ENCODE measurements around the gene DNAJB12.

The DNAJB12 gene

DNA sequence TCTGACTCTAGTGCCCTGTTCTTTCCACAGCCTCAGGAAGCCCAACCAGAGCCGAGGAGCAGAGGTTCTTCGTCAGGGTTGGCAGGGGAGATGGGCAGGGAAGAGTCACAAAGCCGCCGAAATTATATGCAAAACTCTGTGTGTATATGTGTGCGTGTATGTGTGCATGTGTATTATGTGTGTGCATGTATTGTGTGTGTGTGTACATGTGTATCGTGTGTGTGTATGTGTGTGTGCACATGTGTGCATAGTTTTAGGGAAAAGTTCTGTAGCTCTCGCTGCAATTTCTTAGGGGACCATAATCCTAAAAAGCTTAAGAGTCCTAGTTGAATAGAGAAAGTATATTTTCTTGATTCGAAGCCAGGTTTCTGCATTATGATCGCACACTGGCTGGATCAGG, 17.0 kb downstream of the DNAJB12 start:
- no peaks in the 10 kb centered on the region for H3K9me3 ChIP-seq (replicated peaks; ENCODE audit: insufficient read depth, low read length)
- no peak overlapping the region for H2AFZ ChIP-seq (ENCODE audit: low read length)
- H3K4me1 ChIP-seq (ENCODE audit: low read length): peaks cover 35% of the 10 kb centered on the region
- no peak overlapping the region for H3K9ac ChIP-seq (ENCODE audit: low read length)
- no peak overlapping the region for H3K4me2 ChIP-seq (ENCODE audit: low read depth, low read length)
- no peak for DNase-seq
- no peaks in the 10 kb centered on the region; the same call in none of the 2 replicates for H3K36me3 ChIP-seq (replicated peaks; ENCODE audit: insufficient read depth, low read length)
- no peaks in the 10 kb centered on the region for H4K20me1 ChIP-seq (ENCODE audit: insufficient read depth, low read length)
- H3K79me2 ChIP-seq (ENCODE audit: low read length): peaks cover 3% of the 10 kb centered on the region; the same call in 1 of the 2 replicates
- peaks cover 18% of the 10 kb centered on the region for H3F3A ChIP-seq (ENCODE audit: insufficient read depth, low read length)
- H3K4me3 ChIP-seq (ENCODE audit: low read length): no peak overlapping the region
- no peaks in the 10 kb centered on the region for H3K9me2 ChIP-seq (replicated peaks; ENCODE audit: insufficient read depth, low read length)
- H3K27ac ChIP-seq (ENCODE audit: low read length): no peak overlapping the region
- TF ChIP-seq EZH2 (optimal IDR thresholded peaks at IDR 0.05; ENCODE audit: low read depth, low read length) (no peak), EZH2phosphoT487 (IDR thresholded peaks at IDR 0.05; ENCODE audit: low read length) (no peak)
- TF ChIP-seq, protein P1, sequence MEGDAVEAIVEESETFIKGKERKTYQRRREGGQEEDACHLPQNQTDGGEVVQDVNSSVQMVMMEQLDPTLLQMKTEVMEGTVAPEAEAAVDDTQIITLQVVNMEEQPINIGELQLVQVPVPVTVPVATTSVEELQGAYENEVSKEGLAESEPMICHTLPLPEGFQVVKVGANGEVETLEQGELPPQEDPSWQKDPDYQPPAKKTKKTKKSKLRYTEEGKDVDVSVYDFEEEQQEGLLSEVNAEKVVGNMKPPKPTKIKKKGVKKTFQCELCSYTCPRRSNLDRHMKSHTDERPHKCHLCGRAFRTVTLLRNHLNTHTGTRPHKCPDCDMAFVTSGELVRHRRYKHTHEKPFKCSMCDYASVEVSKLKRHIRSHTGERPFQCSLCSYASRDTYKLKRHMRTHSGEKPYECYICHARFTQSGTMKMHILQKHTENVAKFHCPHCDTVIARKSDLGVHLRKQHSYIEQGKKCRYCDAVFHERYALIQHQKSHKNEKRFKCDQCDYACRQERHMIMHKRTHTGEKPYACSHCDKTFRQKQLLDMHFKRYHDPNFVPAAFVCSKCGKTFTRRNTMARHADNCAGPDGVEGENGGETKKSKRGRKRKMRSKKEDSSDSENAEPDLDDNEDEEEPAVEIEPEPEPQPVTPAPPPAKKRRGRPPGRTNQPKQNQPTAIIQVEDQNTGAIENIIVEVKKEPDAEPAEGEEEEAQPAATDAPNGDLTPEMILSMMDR (IDR thresholded peaks at IDR 0.05; ENCODE audit: low read length): no peak
- H3K27me3 ChIP-seq (replicated peaks; ENCODE audit: insufficient read depth, low read length): no peaks in the 10 kb centered on the region

DNA sequence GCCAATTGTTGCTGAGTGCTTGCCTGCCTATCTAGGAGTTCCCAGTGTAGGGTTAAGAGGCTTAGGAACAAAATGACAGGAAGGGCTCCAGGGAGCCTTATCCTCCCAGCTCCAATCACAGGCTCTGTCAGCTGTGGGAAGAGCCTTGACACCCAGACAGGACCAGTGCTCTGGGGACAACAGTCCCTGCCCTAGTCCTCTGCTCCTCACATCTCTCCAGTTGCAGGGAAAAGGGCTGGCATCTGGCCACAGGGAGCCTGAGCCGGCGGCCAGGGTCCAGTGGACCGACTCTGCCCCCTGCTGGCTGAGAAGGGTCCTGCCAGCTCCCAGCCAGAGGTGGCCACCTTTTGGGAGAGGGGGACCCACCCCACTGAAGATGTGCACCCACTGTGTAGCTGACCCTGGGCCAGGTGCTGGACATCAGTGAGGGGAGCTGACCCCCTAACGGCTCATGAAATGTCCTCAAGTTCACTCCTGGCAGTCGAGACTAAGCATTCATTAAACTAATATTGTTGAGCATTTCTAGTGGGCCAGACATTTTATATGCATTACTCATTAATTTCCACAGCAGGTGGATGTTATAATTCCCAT, 17.6 kb downstream of the DNAJB12 start:
- TF ChIP-seq EZH2 (optimal IDR thresholded peaks at IDR 0.05; ENCODE audit: low read depth, low read length) (no peak), EZH2phosphoT487 (IDR thresholded peaks at IDR 0.05; ENCODE audit: low read length) (no peak)
- TF ChIP-seq, protein P1 (IDR thresholded peaks at IDR 0.05; ENCODE audit: low read length): peak; percentile 97
- H4K20me1 ChIP-seq (ENCODE audit: insufficient read depth, low read length): no peaks in the 10 kb centered on the region
- H3K9ac ChIP-seq (ENCODE audit: low read length): no peak overlapping the region
- peaks cover 18% of the 10 kb centered on the region for H3F3A ChIP-seq (ENCODE audit: insufficient read depth, low read length)
- no peaks in the 10 kb centered on the region; the same call in none of the 2 replicates for H3K36me3 ChIP-seq (replicated peaks; ENCODE audit: insufficient read depth, low read length)
- H3K79me2 ChIP-seq (ENCODE audit: low read length): peaks cover 3% of the 10 kb centered on the region; the same call in 1 of the 2 replicates
- H3K4me3 ChIP-seq (ENCODE audit: low read length): no peak overlapping the region
- H3K27me3 ChIP-seq (replicated peaks; ENCODE audit: insufficient read depth, low read length): no peaks in the 10 kb centered on the region
- no peak overlapping the region for H3K4me2 ChIP-seq (ENCODE audit: low read depth, low read length)
- H3K4me1 ChIP-seq (ENCODE audit: low read length): peaks cover 35% of the 10 kb centered on the region
- no peak overlapping the region for H2AFZ ChIP-seq (ENCODE audit: low read length)
- no peak overlapping the region for H3K27ac ChIP-seq (ENCODE audit: low read length)
- peak; percentile 29 for DNase-seq
- no peaks in the 10 kb centered on the region for H3K9me3 ChIP-seq (replicated peaks; ENCODE audit: insufficient read depth, low read length)
- H3K9me2 ChIP-seq (replicated peaks; ENCODE audit: insufficient read depth, low read length): no peaks in the 10 kb centered on the region

DNA sequence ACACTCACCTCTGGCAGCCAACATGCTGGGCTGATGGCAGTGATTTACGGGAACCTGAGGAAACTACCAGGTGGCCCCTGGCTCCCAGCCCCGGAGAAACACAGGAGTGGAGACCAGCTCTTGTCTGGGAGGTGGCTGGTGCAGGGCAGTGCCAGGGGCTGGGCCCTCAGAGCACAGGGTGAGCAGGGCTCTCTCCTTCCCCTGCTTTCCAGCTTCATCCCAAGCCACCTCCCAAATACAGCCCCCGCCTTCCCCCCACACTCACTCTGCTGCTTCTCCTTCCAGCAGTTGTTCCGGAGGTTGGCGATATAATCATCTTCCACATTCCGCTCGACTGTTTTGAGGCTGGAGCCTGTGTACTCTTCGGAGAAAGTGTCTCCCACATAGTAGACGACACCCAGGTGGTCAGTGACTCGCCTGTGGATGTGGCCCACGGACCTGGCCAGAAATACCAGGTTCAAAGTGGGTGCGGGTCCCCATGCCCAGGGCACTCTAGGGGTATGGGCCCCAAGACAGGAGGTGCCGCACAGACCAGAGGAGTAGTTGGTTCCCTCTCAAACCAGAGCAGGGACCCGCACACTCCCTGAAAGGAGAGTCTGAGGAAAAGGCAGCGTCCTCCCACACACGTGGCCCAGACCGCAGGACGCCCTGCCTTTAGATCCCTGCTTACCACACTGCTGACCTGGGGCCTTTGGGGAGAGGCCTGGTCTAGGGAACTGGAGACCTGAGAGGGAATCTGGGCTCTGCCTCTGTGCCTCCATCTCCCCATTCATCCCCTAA, 18.3 kb downstream of the DNAJB12 start:
- Histone ChIP-seq H3K9me3 (replicated peaks; ENCODE audit: insufficient read depth, low read length) (no peaks in the 10 kb centered on the region), H3K4me1 (ENCODE audit: low read length) (peaks cover 35% of the 10 kb centered on the region), H3K27me3 (replicated peaks; ENCODE audit: insufficient read depth, low read length) (no peaks in the 10 kb centered on the region), H3K9me2 (replicated peaks; ENCODE audit: insufficient read depth, low read length) (no peaks in the 10 kb centered on the region), H3K27ac (ENCODE audit: low read length) (peak overlapping the region; percentile 90; the same call in 1 of the 2 replicates), H3K9ac (ENCODE audit: low read length) (peak overlapping the region; percentile 75; the same call in 1 of the 2 replicates), H3K79me2 (ENCODE audit: low read length) (peaks cover 3% of the 10 kb centered on the region; the same call in 1 of the 2 replicates), H2AFZ (ENCODE audit: low read length) (no peak overlapping the region), H3K4me3 (ENCODE audit: low read length) (no peak overlapping the region), H3F3A (ENCODE audit: insufficient read depth, low read length) (peaks cover 18% of the 10 kb centered on the region), H3K36me3 (replicated peaks; ENCODE audit: insufficient read depth, low read length) (no peaks in the 10 kb centered on the region; the same call in none of the 2 replicates), H4K20me1 (ENCODE audit: insufficient read depth, low read length) (no peaks in the 10 kb centered on the region), H3K4me2 (ENCODE audit: low read depth, low read length) (peak overlapping the region; percentile 63)
- no peak for DNase-seq
- TF ChIP-seq EZH2 (optimal IDR thresholded peaks at IDR 0.05; ENCODE audit: low read depth, low read length) (no peak), EZH2phosphoT487 (IDR thresholded peaks at IDR 0.05; ENCODE audit: low read length) (no peak)
- TF ChIP-seq, protein P1 (IDR thresholded peaks at IDR 0.05; ENCODE audit: low read length): no peak

All from MM.1S (cell line).